K562 (cell line): ENCODE measurements around the gene RITA1. TPM values are rescaled to one million over a fixed set of nuclear protein-coding genes. Genes with fewer than 3 reads are reported as not detected.
A peak's percentile ranks its signal among the peaks of the same experiment; 100 is the strongest.

Source experiments
- CUX1 ChIP-seq: fragments of 200-800 bp; sonication (Bioruptor generic); IDR thresholded peaks from 2 replicates; pipeline ENCODE4 v1.6.1; 2016; ENCODE audit warnings: missing genetic modification characterization, missing compliant biosample characterization
- RBFOX2 ChIP-seq: fragments of 200-400 bp; formaldehyde crosslinking; IDR thresholded peaks from 2 replicates; pipeline ENCODE4 v1.6.1; 2017; ENCODE audit warnings: low read depth, mild to moderate bottlenecking, low read length, moderate library complexity
- polyA plus RNA-seq, 8 experiments: library from polyadenylated mRNA; depleted of rRNA in 4 of 8; stranded (reverse) in 5 of 8; unstranded in 3 of 8; fragments of >200 nt; fragmentation: Nextera tagmentation in 2 of 8; fragmentation: Illumina TruSeq in 1 of 8; extraction: Ambion mirVana in 2 of 8; extraction: Trizol in 1 of 8; gene quantifications; 2 replicates each; pipeline versions ENCODE4 v1.2.1 to v1.2.3, GENCODE V29; 2011 to 2014; ENCODE audit warnings: inconsistent platforms in 1 of 8, missing spikeins in 1 of 8
- total RNA-seq, 7 experiments: library from RNA; depleted of rRNA in 6 of 7; stranded (reverse); fragments of >200 nt in 6 of 7; fragmentation: Illumina TruSeq in 2 of 7; extraction: Trizol in 2 of 7; gene quantifications; 2 replicates each; pipeline versions ENCODE4 v1.2.1 to v1.2.3, GENCODE V29; 2011 to 2021; ENCODE audit warnings: low replicate concordance in 1 of 7

The RITA1 gene
- total and polyA plus RNA-seq, 9 of the 15 experiments (the other 6 are each of a cell fraction or from before 2014, with no cell fraction given): 2.8 to 40.4 (median 18.0) TPM

GRCh38 chr12:113232089-113232839, 46.7 kb downstream of the RITA1 start (continued):
- TF ChIP-seq CUX1 (CRISPR knock-in tag) (no peak), RBFOX2 (peak; percentile 28; the same call in 1 of the 2 replicates)
- TF ChIP-seq, all 486 proteins: peak for 5
